Peyer's patch (tissue), 4 donors: ENCODE measurements around the gene MTERF4. TPM values are rescaled to one million over a fixed set of nuclear protein-coding genes. Genes with fewer than 3 reads are reported as not detected.

ENCODE experiments used
- DNase-seq, 3 donors: peaks; one replicate each; pipeline ENCODE4 v3.0.0-alpha.2; 2017 to 2019
- H3K27ac ChIP-seq, 4 donors: fragments of 200-600 bp; sonication (generic); one replicate each; pipeline ENCODE4 v1.5.1; 2016 to 2019
- H3K27me3 ChIP-seq, 2 donors: fragments of 200-600 bp; sonication (generic); one replicate each; pipeline ENCODE4 v1.5.1; 2019
- H3K36me3 ChIP-seq, 3 donors: fragments of 200-600 bp; sonication (generic); one replicate each; pipeline ENCODE4 v1.5.1; 2016 to 2019
- H3K4me1 ChIP-seq, 4 donors: fragments of 200-600 bp; sonication (generic); one replicate each; pipeline ENCODE4 v1.5.1; 2016 to 2019
- H3K4me3 ChIP-seq, 4 donors: fragments of 200-600 bp; sonication (generic); 1 replicate in 3 of 4; 2 replicates in 1 of 4; pipeline ENCODE4 v1.5.1; 2016 to 2019; ENCODE audit warnings: mild to moderate bottlenecking in 1 of 4
- H3K9me3 ChIP-seq, 4 donors: fragments of 200-600 bp; sonication (generic); one replicate each; pipeline ENCODE4 v1.5.1; 2016 to 2019; ENCODE audit warnings: mild to moderate bottlenecking in 1 of 4
- CTCF ChIP-seq, 6 experiments: fragments of 450-650 bp in 4 of 6; fragments of 200-600 bp in 2 of 6; sonication (generic) in 1 of 6; IDR thresholded peaks; one replicate each; pipeline ENCODE4 v1.5.1; 2017 to 2019; ENCODE audit warnings: antibody characterized with exemption in 6 of 6, mild to moderate bottlenecking in 3 of 6, moderate library complexity in 1 of 6
- POLR2A ChIP-seq, 2 donors: fragments of 450-650 bp; IDR thresholded peaks; one replicate each; pipeline ENCODE4 v1.5.1; 2017; ENCODE audit warnings: antibody characterized with exemption in 2 of 2, mild to moderate bottlenecking in 2 of 2, moderate library complexity in 2 of 2
- small RNA-seq, 2 donors: library from RNA; depleted of rRNA; stranded (forward); fragments of <200 nt; gene quantifications; one replicate each; pipeline ENCODE3, GENCODE V24; 2016
- total RNA-seq, 4 donors: library from RNA; depleted of rRNA; stranded (reverse); fragments of >200 nt; gene quantifications; one replicate each; pipeline ENCODE4 v1.1.0, GENCODE V29; 2016

MTERF4 gene
- total RNA-seq, 4 donors from 2014 or later: 28.9 to 55.4 (median 47.9) TPM

GRCh38 chr2:241048149-241048948, 53.7 kb downstream of the MTERF4 start:
- Histone ChIP-seq H3K27ac (no peak overlapping the region), H3K4me1 (no peaks in the 10 kb centered on the region), H3K9me3 (no peaks in the 10 kb centered on the region), H3K4me3 (no peak overlapping the region), H3K36me3 (peaks cover 0 to 16% (median 0%) of the 10 kb centered on the region in 3 donors), H3K27me3 (no peaks in the 10 kb centered on the region)
- peak in 1 of 3 donors; percentile 10 for DNase-seq
- no peak for TF ChIP-seq POLR2A (IDR thresholded peaks at IDR 0.05)
- TF ChIP-seq CTCF (IDR thresholded peaks at IDR 0.05): no peak

- TF ChIP-seq POLR2A (IDR thresholded peaks at IDR 0.05) (no peak), CTCF (IDR thresholded peaks at IDR 0.05) (no peak)
- H3K27me3 ChIP-seq: no peaks in the 10 kb centered on the region
- no peak overlapping the region for H3K4me3 ChIP-seq
- no peak overlapping the region for H3K27ac ChIP-seq
- no peak for DNase-seq
- H3K9me3 ChIP-seq: no peaks in the 10 kb centered on the region
- H3K36me3 ChIP-seq: peaks cover 0 to 16% (median 0%) of the 10 kb centered on the region in 3 donors
- H3K4me1 ChIP-seq: no peaks in the 10 kb centered on the region
Measured at GRCh38 chr2:241047253-241048010, 54.7 kb downstream of the MTERF4 start.

Small RNA genes lying within 50 kb of the gene (small RNA-seq; reads per million reads assigned to genes)
- 0 reads per million in 2 donors for gene AC005237.2

Other genes with a start within 250 kb of the MTERF4 start
- 1 to 10 TPM in 1 of 4 donors, not detected in 3; 1.5 TPM for gene AGXT, start 233.5 kb downstream of the MTERF4 start, total RNA-seq
- gene MAB21L4, start 206.1 kb downstream of the MTERF4 start, total RNA-seq: 1 to 10 TPM in 3 of 4 donors, not detected in 1; 2.1 to 6.1 (median 3.7) TPM
- gene CROCC2, start 196.0 kb downstream of the MTERF4 start, total RNA-seq: under 1 TPM in 2 of 4 donors, not detected in 2; 0.27 to 0.83 TPM
- gene SNED1, start 103.7 kb downstream of the MTERF4 start, total RNA-seq: 10 to 100 TPM in 3 of 4 donors, 1 to 10 TPM in 1; 6.8 to 83.3 (median 25.2) TPM
- gene PASK, start 47.2 kb upstream of the MTERF4 start, total RNA-seq: 100 to 1,000 TPM in 1 of 4 donors, 10 to 100 TPM in 3; 12.1 to 790 (median 26.7) TPM
- gene PPP1R7, start 48.2 kb upstream of the MTERF4 start, total RNA-seq: 10 to 100 TPM; 13.2 to 44.0 (median 28.1) TPM
- gene ANO7, start 86.4 kb upstream of the MTERF4 start, total RNA-seq: 100 to 1,000 TPM in 3 of 4 donors, 10 to 100 TPM in 1; 89.1 to 188 (median 102) TPM
- 100 to 1,000 TPM; 361 to 651 (median 454) TPM for gene HDLBP, start 213.4 kb upstream of the MTERF4 start, total RNA-seq
- gene SEPTIN2, start 213.6 kb upstream of the MTERF4 start, total RNA-seq: 100 to 1,000 TPM; 175 to 281 (median 193) TPM